SK-N-MC (cell line): Measurements from ENCODE around the gene NHS.

Source experiments
- EZH2 ChIP-seq: fragments of 200-600 bp; sonication (generic); IDR thresholded peaks from one replicate; pipeline ENCODE4 v1.6.1; 2017; ENCODE audit warnings: antibody characterized with exemption
- POLR2AphosphoS5 ChIP-seq: IDR thresholded peaks from 2 replicates; pipeline ENCODE4 v1.6.1; 2012; ENCODE audit warnings: mild to moderate bottlenecking, low read depth, low read length, borderline replicate concordance

- no peak for TF ChIP-seq POLR2AphosphoS5
- no peak for TF ChIP-seq EZH2
These were observed 35.7 kb downstream of the NHS start for GRCh38 chrX:17410651-17411050.
